ENCODE data around the gene KLHL22.

- no peak for TF ChIP-seq POLR2AphosphoS5 (IDR thresholded peaks at IDR 0.05; ENCODE audit: low read depth, low read length)
- TF ChIP-seq POLR2A (IDR thresholded peaks at IDR 0.05; ENCODE audit: low read depth, low read length): no peak
Observed at GRCh38 chr22:20407829-20408228, 87.8 kb downstream of the KLHL22 start.

Measured in GM12892 (cell line).